HepG2 (cell line): ENCODE results near the gene F7.

Source experiments
- CREB1 ChIP-seq, 2 experiments: fragments of 450-650 bp in 1 of 2; IDR thresholded peaks; 2 replicates each; pipeline ENCODE4 v1.6.1; 2016 to 2017; ENCODE audit warnings: control low read depth in 1 of 2, mild to moderate bottlenecking in 1 of 2, missing compliant biosample characterization in 1 of 2, missing genetic modification characterization in 1 of 2
- FOXA1 ChIP-seq, 2 experiments: fragments of 450-650 bp in 1 of 2; sonication (generic) in 1 of 2; formaldehyde crosslinking in 1 of 2; IDR thresholded peaks; 2 replicates each; pipeline versions ENCODE4 v1.4.0 to v1.6.1; 2016 to 2020; ENCODE audit warnings: missing genetic modification reagents in 1 of 2
- GTF2F1 ChIP-seq: fragments of 150-350 bp; IDR thresholded peaks from 2 replicates; pipeline ENCODE4 v1.6.1; 2014; ENCODE audit warnings: low read length
- JDP2 ChIP-seq: sonication (generic); formaldehyde crosslinking; IDR thresholded peaks from 2 replicates; pipeline ENCODE4 v1.8.1; 2022; ENCODE audit warnings: missing genetic modification reagents, borderline replicate concordance
- MTA3 ChIP-seq: sonication (generic); formaldehyde crosslinking; IDR thresholded peaks from 2 replicates; pipeline ENCODE4 v1.4.0; 2020; ENCODE audit warnings: missing genetic modification reagents
- POLR2A ChIP-seq, 2 experiments: IDR thresholded peaks; 2 replicates each; pipeline ENCODE4 v1.6.1; 2011; ENCODE audit warnings: low read depth in 2 of 2, low read length in 2 of 2, mild to moderate bottlenecking in 1 of 2, moderate library complexity in 1 of 2; ENCODE audit not compliant: insufficient read depth in 1 of 2
- UBTF ChIP-seq: sonication (generic); formaldehyde crosslinking; IDR thresholded peaks from 2 replicates; pipeline ENCODE4 v1.4.0; 2020; ENCODE audit warnings: mild to moderate bottlenecking, missing genetic modification reagents
- ZKSCAN8 ChIP-seq: IDR thresholded peaks from 2 replicates; pipeline ENCODE4 v1.6.1; 2016; ENCODE audit warnings: borderline replicate concordance, missing genetic modification reagents, missing compliant biosample characterization
- ZNF556 ChIP-seq: sonication (generic); formaldehyde crosslinking; IDR thresholded peaks from 2 replicates; pipeline ENCODE4 v1.4.0; 2020; ENCODE audit warnings: mild to moderate bottlenecking, missing genetic modification reagents, borderline replicate concordance

GRCh38 chr13:113155201-113155600 lies 49.6 kb downstream of the F7 start:
- no peak for TF ChIP-seq MTA3
- TF ChIP-seq ZNF556, result no peak
- no peak for TF ChIP-seq FOXA1 (IDR thresholded peaks at IDR 0.05)
- no peak for TF ChIP-seq FOXA1 (CRISPR knock-in tag; IDR thresholded peaks at IDR 0.05)
- no peak for TF ChIP-seq JDP2 (CRISPR knock-in tag)
- no peak for TF ChIP-seq POLR2A (IDR thresholded peaks at IDR 0.05; ENCODE audit: insufficient read depth in 1 of 2, low read depth in 2 of 2, low read length in 2 of 2)
- no peak for TF ChIP-seq CREB1 (IDR thresholded peaks at IDR 0.05)
- no peak for TF ChIP-seq CREB1 (CRISPR knock-in tag; IDR thresholded peaks at IDR 0.05)
- TF ChIP-seq ZKSCAN8 (CRISPR knock-in tag), result no peak
- no peak for TF ChIP-seq UBTF
- TF ChIP-seq GTF2F1, result no peak
